Omental fat pad (tissue), 4 donors: Measurements from ENCODE around the gene QSOX1. TPM values are rescaled to one million over a fixed set of nuclear protein-coding genes. Genes with fewer than 3 reads are reported as not detected.

Source experiments
- ATAC-seq: fragments of 150-250 bp; one replicate; pipeline ENCODE4 v1.9.1; 2016; ENCODE audit warnings: mild to moderate bottlenecking, moderate library complexity; ENCODE audit not compliant: low FRiP score
- DNase-seq: peaks from one replicate; pipeline ENCODE4 v3.0.0-alpha.2; 2019; ENCODE audit warnings: low spot score
- total RNA-seq, 4 donors: library from RNA; depleted of rRNA; stranded (reverse); fragments of >200 nt; gene quantifications; one replicate each; pipeline ENCODE4 v1.1.0, GENCODE V29; 2016
- TF ChIP-seq, protein P1 (sequence below), 3 donors: fragments of 450-650 bp; IDR thresholded peaks; one replicate each; pipeline ENCODE4 v1.5.1; 2016 to 2017; ENCODE audit warnings: antibody characterized with exemption in 3 of 3, mild to moderate bottlenecking in 3 of 3, moderate library complexity in 2 of 3

QSOX1 gene
- total RNA-seq, 4 donors from 2014 or later: 90.1 to 130 (median 98.4) TPM

DNA sequence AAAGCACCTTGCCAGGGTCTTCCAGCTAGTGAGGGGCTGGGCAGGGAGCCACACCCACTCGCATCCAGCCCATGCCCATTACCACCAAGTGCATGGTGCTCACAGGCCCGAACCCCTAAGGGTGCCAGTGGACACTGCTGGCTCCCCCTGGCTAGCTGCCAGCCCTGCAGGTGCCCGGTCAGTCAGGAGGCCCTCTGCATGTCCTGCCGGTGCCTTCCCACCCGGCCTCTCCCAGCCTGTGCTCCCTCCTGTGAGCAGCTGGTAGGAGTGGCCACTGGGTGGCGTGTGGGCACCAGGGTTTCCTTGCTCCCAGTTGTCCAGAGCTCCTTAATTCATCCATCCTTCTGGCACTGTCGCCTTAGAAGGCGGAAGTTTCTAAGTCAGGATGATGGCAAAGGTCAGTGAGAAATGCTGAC is 33.4 kb downstream of the QSOX1 start:
- DNase-seq: no peak

DNA sequence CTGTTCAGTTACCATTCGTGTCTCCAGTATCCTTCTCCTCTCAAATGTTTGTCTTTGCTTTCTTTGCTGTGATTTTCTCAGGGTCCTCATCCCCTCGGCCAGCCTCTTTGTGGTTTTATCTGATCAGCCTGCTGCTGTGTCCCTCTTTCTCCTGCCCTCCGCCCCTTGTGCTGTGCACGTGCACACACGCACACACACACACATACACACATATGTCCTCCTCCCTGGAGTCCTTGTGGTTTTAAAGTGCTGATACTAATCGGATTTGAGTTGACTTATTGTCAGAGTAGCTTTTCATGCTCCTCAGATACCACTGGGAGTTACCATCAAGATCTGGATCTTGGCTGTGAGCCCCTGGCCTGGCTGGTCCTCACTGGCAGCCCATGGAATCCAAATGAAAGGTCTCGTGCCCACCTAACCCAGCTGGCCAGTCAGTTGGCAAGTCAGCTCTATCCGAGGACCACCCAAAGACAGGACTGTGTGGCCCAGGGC is 34.1 kb downstream of the QSOX1 start:
- ATAC-seq (no peak), DNase-seq (no peak)
- TF ChIP-seq, protein P1, sequence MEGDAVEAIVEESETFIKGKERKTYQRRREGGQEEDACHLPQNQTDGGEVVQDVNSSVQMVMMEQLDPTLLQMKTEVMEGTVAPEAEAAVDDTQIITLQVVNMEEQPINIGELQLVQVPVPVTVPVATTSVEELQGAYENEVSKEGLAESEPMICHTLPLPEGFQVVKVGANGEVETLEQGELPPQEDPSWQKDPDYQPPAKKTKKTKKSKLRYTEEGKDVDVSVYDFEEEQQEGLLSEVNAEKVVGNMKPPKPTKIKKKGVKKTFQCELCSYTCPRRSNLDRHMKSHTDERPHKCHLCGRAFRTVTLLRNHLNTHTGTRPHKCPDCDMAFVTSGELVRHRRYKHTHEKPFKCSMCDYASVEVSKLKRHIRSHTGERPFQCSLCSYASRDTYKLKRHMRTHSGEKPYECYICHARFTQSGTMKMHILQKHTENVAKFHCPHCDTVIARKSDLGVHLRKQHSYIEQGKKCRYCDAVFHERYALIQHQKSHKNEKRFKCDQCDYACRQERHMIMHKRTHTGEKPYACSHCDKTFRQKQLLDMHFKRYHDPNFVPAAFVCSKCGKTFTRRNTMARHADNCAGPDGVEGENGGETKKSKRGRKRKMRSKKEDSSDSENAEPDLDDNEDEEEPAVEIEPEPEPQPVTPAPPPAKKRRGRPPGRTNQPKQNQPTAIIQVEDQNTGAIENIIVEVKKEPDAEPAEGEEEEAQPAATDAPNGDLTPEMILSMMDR (IDR thresholded peaks at IDR 0.05): no peak

More for the DNA sequence above, 33.4 kb downstream of the QSOX1 start:
- ATAC-seq: no peak
- TF ChIP-seq, protein P1 (IDR thresholded peaks at IDR 0.05): no peak

GRCh38 chr1:180190091-180190490 is 35.4 kb downstream of the QSOX1 start:
- TF ChIP-seq, protein P1 (IDR thresholded peaks at IDR 0.05): no peak
- DNase-seq (no peak), ATAC-seq (no peak)

DNA sequence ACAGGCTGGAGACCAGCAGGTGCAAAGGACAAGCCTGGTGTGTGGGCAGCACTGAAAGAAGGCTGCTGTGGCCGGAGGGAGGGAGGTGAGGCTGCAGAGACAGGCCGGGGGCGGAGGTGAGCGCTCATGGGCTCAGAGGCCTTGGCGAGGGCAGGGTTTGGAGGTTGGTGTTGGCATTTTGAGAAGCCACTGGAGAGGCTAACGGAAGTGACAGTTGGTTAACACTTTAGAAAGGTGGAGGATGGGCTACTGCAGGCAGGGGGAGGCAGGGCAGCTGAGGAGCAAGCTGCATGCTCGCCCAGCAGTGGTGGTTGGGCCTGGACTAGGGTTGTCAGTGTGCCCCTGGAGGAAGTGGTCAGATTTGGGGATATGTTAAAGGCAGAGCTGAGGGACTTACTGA is 37.5 kb downstream of the QSOX1 start:
- TF ChIP-seq, protein P1 (IDR thresholded peaks at IDR 0.05): no peak
- no peak for DNase-seq
- ATAC-seq: no peak

DNA sequence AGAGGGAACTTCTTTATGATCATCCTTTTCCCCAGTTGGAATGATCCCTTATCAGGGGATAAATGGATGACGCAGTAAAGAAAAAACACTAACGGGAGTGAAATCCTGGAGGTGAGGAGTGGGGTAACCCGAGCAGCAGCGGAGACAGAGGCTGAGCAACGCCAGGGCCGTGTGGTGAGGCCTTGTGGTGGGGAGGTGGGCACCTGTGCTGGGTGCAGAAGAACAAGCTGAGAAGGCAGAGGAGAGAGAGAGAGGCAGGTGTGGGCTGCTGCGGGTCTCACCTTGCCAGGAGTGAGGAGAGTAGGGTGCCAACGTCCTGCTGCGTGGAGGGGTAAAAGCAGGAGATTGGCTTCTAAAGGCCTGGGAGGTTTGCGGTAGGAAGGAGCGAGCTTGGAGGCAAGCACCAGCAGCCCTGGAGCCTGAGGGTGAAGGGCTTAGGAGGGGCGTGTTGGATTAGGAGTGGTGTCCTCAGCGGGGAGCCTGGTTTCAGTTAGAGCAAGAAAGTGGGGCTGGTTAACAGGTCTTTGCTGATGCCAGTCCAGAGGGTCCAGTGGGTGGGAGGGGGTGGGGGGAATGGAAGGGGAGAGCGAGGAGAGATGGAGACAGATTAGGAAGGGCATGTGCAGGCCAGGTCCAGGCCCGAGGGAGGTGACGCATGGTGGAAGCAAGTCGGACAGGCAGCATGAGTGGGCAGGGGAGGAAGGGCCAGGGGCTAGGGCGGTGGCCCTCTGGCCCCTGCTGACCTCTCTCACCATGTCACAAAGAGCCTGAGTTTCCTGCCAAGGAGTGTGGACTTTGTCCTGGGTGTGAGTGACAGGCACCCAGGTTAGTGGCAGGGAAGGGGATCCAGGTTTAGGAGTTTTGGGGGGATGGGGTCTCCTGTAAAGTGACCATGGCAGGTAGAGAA is 38.7 kb downstream of the QSOX1 start:
- DNase-seq (no peak), ATAC-seq (no peak)
- TF ChIP-seq, protein P1 (IDR thresholded peaks at IDR 0.05): no peak

DNA sequence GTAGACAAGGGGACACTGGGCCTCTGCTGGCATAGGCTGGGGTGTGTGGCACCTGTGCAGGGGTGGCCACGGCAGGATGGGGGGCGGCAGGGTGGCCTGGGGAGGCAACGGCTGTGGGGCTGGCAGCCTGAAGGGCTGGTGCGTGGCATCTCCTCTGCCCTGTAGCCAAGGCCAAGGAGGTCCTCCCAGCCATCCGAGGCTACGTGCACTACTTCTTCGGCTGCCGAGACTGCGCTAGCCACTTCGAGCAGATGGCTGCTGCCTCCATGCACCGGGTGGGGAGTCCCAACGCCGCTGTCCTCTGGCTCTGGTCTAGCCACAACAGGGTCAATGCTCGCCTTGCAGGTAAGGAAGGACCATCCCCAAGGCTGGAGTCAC is 39.4 kb downstream of the QSOX1 start:
- ATAC-seq (no peak), DNase-seq (no peak)
- TF ChIP-seq, protein P1 (IDR thresholded peaks at IDR 0.05): no peak
